Hepatocyte (in vitro differentiated cells): ENCODE results near the gene ORAI2.

Experiments used
- CTCF ChIP-seq: fragments of 200-600 bp; sonication (generic); IDR thresholded peaks from 2 replicates; pipeline ENCODE4 v1.5.1; 2016; ENCODE audit warnings: antibody characterized with exemption, mild to moderate bottlenecking; ENCODE audit not compliant: poor library complexity
- EZH2 ChIP-seq: fragments of 200-600 bp; sonication (generic); IDR thresholded peaks from 2 replicates; pipeline ENCODE4 v1.6.1; 2016; ENCODE audit warnings: antibody characterized with exemption, mild to moderate bottlenecking, borderline replicate concordance
- EZH2phosphoT487 ChIP-seq: fragments of 200-600 bp; sonication (generic); IDR thresholded peaks from one replicate; pipeline ENCODE4 v1.6.1; 2018; ENCODE audit warnings: antibody characterized with exemption, mild to moderate bottlenecking, low read depth, moderate library complexity; ENCODE audit not compliant: unreplicated experiment, severe bottlenecking

- TF ChIP-seq EZH2phosphoT487 (no peak), CTCF (no peak), EZH2 (no peak)
Observed at GRCh38 chr7:102395592-102395872, 37.8 kb upstream of the ORAI2 start.
